Heart right ventricle (tissue), 16 donors: Measurements from ENCODE around the gene CARD9. TPM values are rescaled to one million over a fixed set of nuclear protein-coding genes. Genes with fewer than 3 reads are reported as not detected.

ENCODE experiments used
- ATAC-seq, 8 donors: fragments of 200-7000 bp; cut with Tn5 transposase; one replicate each; pipeline ENCODE4 v1.9.1; 2020; ENCODE audit warnings: mild to moderate bottlenecking in 8 of 8, moderate library complexity in 8 of 8, moderate number of reproducible peaks in 1 of 8
- DNase-seq, 2 donors: peaks; one replicate each; pipeline ENCODE4 v3.0.0-alpha.2; 2020
- H3K27ac ChIP-seq, 10 donors: fragments of 200-600 bp; sonication (generic) in 2 of 10; one replicate each; pipeline versions ENCODE4 v1.5.0 to v1.8.0; 2020 to 2022; ENCODE audit warnings: mild to moderate bottlenecking in 3 of 10
- H3K27me3 ChIP-seq, 7 donors: fragments of 200-600 bp; one replicate each; pipeline ENCODE4 v1.8.0; 2021 to 2022; ENCODE audit warnings: mild to moderate bottlenecking in 2 of 7
- H3K36me3 ChIP-seq, 9 donors: fragments of 200-600 bp; sonication (generic) in 1 of 9; one replicate each; pipeline versions ENCODE4 v1.5.0 to v1.8.0; 2020 to 2022; ENCODE audit warnings: mild to moderate bottlenecking in 2 of 9
- H3K4me1 ChIP-seq, 9 donors: fragments of 200-600 bp; sonication (generic) in 1 of 9; one replicate each; pipeline versions ENCODE4 v1.5.0 to v1.8.0; 2020 to 2022; ENCODE audit warnings: mild to moderate bottlenecking in 4 of 9
- H3K4me3 ChIP-seq, 10 donors: fragments of 200-600 bp; sonication (generic) in 2 of 10; one replicate each; pipeline versions ENCODE4 v1.5.0 to v1.8.0; 2020 to 2022; ENCODE audit warnings: mild to moderate bottlenecking in 7 of 10, moderate library complexity in 2 of 10
- H3K9me3 ChIP-seq, 11 donors: fragments of 200-600 bp in 10 of 11; sonication (generic) in 2 of 11; one replicate each; pipeline versions ENCODE4 v1.5.0 to v1.8.0; 2013 to 2022; ENCODE audit warnings: mild to moderate bottlenecking in 2 of 11, control low read depth in 1 of 11, moderate library complexity in 1 of 11
- CTCF ChIP-seq, 9 donors: fragments of 200-600 bp; sonication (generic) in 2 of 9; IDR thresholded peaks; one replicate each; pipeline versions ENCODE4 v1.5.0 to v1.8.0; 2021 to 2022; ENCODE audit warnings: antibody characterized with exemption in 9 of 9, mild to moderate bottlenecking in 5 of 9, moderate library complexity in 1 of 9
- WGBS, 2 donors: extraction: QIAGEN DNeasy Blood & Tissue Kit; methylation state at CpG; one replicate each; pipeline ENCODE4 v1.1.7; 2013; ENCODE audit warnings: inconsistent platforms in 1 of 2; 5-methylcytosine and 5-hydroxymethylcytosine counted together
- intact Hi-C, 10 donors: fragments of 100-400 bp; cut with DNase I; formaldehyde crosslinking; loops; one replicate each; pipeline versions ENCODE4 v1.11.1 to v1.14.2; 2022
- polyA plus RNA-seq, 2 donors: library from polyadenylated mRNA; stranded (reverse); fragments of 200-250 nt; gene quantifications; one replicate each; pipeline ENCODE4 v1.2.3, GENCODE V29; 2013
- total RNA-seq, 10 donors: library from RNA; stranded (reverse); fragmentation: NEBNext Ultra II Directional in 3 of 10; extraction: Animal tissue kit (Norgen Biotek cat#: 25700) in 3 of 10; gene quantifications; one replicate each; pipeline versions ENCODE4 v1.2.1 to v1.2.4, GENCODE V29; 2021 to 2023
- donor health status: Arrhythmogenic right ventricular cardiomyopathy.
- donor health status: ischemic (EF 13 %, LVEDD 7.1; RV severe dilation, severe dysfunction).
- donor health status: healthy with polysubstance abuse.
- donor health status: DM: no; HTN: yes; CAD: no.
- donor health status: DM: no; HTN: no; CAD: no.
- donor health status: ischemic (EF 25% LVEDD 6.9; RV normal size, moderate dysfunction).
- donor health status: ischemic (EF 25% LVEDD 5.7; RV mildly dilated, moderate dysfunction).
- donor health status: healthy.
- donor health status: DM: yes; HTN: yes; CAD: no.
- donor health status: Ischemic cardiomyopathy.
- donor health status: ischemic (EF 35%, LVEDD 5.7; RV mildly dilated, moderate dysfunction).
- donor health status: nonischemic (EF 11% LVEDD 7.7; RV severe dilation, severe dysfunction).
- donor health status: DM: yes; HTN: yes; CAD: no.
- donor health status: PGD.
- donor health status: ischemic (EF 29% LVEDD 5.4; RV normal size, mild dysfunction).
- donor health status: nonischemic (EF 23%, LVEDD 6.1; RV moderate dilation, normal function).

Gene CARD9
- total and polyA plus RNA-seq, 12 donors: 0.21 to 2.0 (median 1.1) TPM; not detected in 1

GRCh38 chr9:136371533-136371880 is 2.0 kb downstream of the CARD9 start:
- no peak overlapping the region for H3K27ac ChIP-seq
- H3K4me1 ChIP-seq: peaks cover 0 to 21% (median 6%) of the 10 kb centered on the region in 9 donors
- H3K4me3 ChIP-seq: no peak overlapping the region
- intact Hi-C loops: no loop called here
- ATAC-seq (no peak), DNase-seq (no peak)
- no peaks in the 10 kb centered on the region for H3K9me3 ChIP-seq
- no peaks in the 10 kb centered on the region for H3K27me3 ChIP-seq
- TF ChIP-seq CTCF (IDR thresholded peaks at IDR 0.05): no peak
- WGBS, 2 donors: 92% methylated on average over 10 to 13 of the region's 13 CpGs
- H3K36me3 ChIP-seq: peaks cover 0 to 15% (median 0%) of the 10 kb centered on the region in 9 donors

DNA sequence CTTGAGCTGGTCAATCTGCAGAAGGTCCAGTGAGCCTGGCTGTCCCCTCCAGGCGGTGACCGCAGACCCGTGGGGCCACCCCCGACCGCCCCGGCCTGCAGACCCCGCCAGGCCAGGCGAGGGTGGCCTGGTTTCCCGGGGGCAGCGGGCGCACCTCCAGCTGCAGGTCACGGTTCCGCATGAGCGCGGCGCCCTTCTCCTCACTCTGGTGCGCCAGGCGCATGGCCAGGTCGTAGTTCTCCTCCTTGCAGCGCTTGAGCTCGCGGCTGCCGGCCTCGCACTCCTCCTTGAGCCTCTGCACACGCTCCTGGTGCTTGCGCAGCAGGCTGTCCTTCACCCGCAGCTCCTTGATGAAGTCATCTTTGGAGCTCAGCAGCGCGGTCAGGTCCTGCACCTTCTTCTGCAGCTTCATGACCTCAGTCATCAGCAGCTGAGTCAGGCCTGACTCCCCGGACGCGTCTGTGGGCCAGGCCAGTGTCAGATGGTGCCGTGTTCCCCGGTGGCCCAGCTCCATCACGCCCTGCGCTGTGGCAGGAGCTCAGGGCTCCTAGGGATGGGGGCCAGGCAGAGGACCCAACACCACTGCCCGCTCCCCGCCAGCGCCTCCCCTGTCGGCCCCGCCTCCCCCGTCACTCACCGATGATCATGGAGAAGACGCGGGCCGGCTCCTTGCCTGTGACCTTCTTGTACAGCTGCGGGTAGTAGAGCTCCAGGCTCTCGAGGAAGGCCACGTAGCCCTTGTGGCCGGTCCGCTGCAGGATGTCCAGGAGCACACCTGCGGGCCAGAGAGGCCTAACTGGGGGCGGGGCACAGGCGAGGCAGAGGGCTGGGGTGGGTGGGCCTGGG is 2.6 kb downstream of the CARD9 start:
- H3K36me3 ChIP-seq: peaks cover 0 to 15% (median 0%) of the 10 kb centered on the region in 9 donors

DNA sequence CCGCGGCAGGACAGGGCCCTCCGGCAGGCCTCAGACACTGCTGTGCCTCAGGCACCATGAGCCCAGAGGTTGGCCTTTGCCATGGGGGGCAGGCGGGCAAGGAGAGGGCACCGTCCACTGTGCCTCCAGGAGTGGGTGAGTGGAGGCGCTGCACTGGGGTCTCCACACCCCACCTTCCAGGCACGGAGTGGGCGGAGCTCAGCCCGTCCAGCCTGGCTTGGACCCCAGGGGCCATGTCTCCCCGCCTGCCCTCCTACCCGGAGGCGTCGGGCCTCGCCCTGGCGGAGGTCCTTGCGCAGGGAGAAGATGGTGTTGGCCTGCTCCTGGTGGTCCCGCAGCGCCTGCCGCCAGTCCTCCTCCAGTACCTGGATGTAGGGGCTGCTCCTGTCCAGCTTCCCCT is 3.4 kb downstream of the CARD9 start:
- Histone ChIP-seq H3K9me3 (no peaks in the 10 kb centered on the region), H3K36me3 (peaks cover 0 to 15% (median 0%) of the 10 kb centered on the region in 9 donors), H3K27ac (no peak overlapping the region), H3K4me1 (peaks cover 0 to 32% (median 6%) of the 10 kb centered on the region in 9 donors), H3K27me3 (no peaks in the 10 kb centered on the region), H3K4me3 (no peak overlapping the region)
- whole genome bisulfite sequencing, 2 donors: 95% methylated on average over 19 of the region's 19 CpGs
- TF ChIP-seq CTCF (IDR thresholded peaks at IDR 0.05): no peak
- DNase-seq (no peak), ATAC-seq (no peak)
- intact Hi-C loops: no loop called here

More for the DNA sequence above, 2.6 kb downstream of the CARD9 start:
- ATAC-seq: no peak
- peaks cover 0 to 23% (median 6%) of the 10 kb centered on the region in 9 donors for H3K4me1 ChIP-seq
- TF ChIP-seq CTCF (IDR thresholded peaks at IDR 0.05): no peak
- 93 to 94% methylated on average over 54 of the region's 54 CpGs for WGBS, 2 donors
- no peaks in the 10 kb centered on the region for H3K9me3 ChIP-seq
- no peak overlapping the region for H3K4me3 ChIP-seq
- no peak overlapping the region for H3K27ac ChIP-seq
- no peak for DNase-seq
- intact Hi-C loops: no loop called here
- H3K27me3 ChIP-seq: no peaks in the 10 kb centered on the region

- Histone ChIP-seq H3K4me1 (peaks cover 5 to 40% (median 9%) of the 10 kb centered on the region in 9 donors), H3K27ac (no peak overlapping the region), H3K36me3 (peaks cover 0 to 15% (median 0%) of the 10 kb centered on the region in 9 donors), H3K9me3 (no peaks in the 10 kb centered on the region), H3K4me3 (no peak overlapping the region), H3K27me3 (no peaks in the 10 kb centered on the region)
- DNase-seq (no peak), ATAC-seq (no peak)
- intact Hi-C loops: no loop called here
- no peak for TF ChIP-seq CTCF (IDR thresholded peaks at IDR 0.05)
- WGBS, 2 donors: 79 to 84% methylated on average over 18 of the region's 18 CpGs
Measured at GRCh38 chr9:136368190-136368589, 5.3 kb downstream of the CARD9 start.
